Measurements from ENCODE around the gene ZFAND3. TPM values are rescaled to one million over a fixed set of nuclear protein-coding genes. Genes with fewer than 3 reads are reported as not detected.

Gene ZFAND3
- total RNA-seq, 2 experiments from 2014 or later = 34.4 to 37.0 TPM

DNA sequence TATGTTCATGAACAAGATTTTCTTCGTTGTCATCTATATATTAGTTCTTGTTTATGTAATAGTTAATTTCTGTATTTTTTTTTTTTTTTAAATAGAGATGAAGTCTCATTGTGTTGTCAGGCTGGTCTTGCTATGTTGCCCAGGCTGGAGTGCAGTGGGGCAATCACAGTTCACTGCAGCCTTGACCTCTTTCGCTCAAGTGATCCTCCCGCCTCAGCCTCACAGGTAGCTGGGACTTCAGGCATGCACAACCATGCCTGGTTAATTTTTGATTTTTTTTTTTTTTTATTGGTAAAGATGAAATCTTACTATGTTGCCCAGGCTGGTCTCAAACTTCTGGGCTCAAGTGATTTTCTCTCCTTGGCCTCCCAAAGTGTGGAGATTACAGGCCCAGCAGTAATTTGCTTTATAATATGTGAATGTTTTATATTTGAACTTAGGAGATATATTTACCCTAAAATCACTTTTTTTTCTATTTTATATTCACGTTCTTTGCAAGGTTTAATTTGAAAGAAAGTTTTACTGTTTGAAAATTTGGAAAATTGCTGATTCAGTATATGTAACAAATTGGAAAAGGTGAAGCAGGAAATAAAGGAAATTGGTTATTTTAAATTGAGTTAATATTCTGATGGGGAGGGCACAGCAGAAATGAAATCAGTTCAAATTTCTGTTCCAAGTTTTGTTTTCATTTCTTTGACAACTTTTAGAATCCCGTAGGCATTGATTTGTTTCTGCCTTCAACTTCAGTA is 56.2 kb downstream of the ZFAND3 start:
- ChIA-PET POLR2A (no interaction called here), CTCF (no interaction called here)
- ATAC-seq (ENCODE audit: poor library complexity) (no peak), DNase-seq (no peak)
- Mint-ChIP-seq H3K9me3 (peaks cover 9% of the 10 kb centered on the region), H3K36me3 (ENCODE audit: low read depth) (peaks cover 36% of the 10 kb centered on the region), H3K4me1 (ENCODE audit: low read depth) (peaks cover 83% of the 10 kb centered on the region), H3K27me3 (no peaks in the 10 kb centered on the region), H3K27ac (no peak overlapping the region), H3K4me3 (no peak overlapping the region)
- Histone ChIP-seq H3K36me3 (ENCODE audit: insufficient read depth, low read length) (no peaks in the 10 kb centered on the region), H3K27ac (ENCODE audit: low read depth in 1 of 2, low read length in 2 of 2) (no peak overlapping the region), H3K4me3 (ENCODE audit: low read length) (no peak overlapping the region), H3K27me3 (ENCODE audit: control insufficient read depth in 1 of 2, insufficient read depth in 2 of 2, low read length in 2 of 2) (no peaks in the 10 kb centered on the region), H3K4me1 (ENCODE audit: insufficient read depth, low read length) (peaks cover 12% of the 10 kb centered on the region), H3K9me3 (ENCODE audit: control insufficient read depth in 1 of 2, insufficient read depth in 1 of 2, low read length in 2 of 2) (peaks cover 0 to 11% of the 10 kb centered on the region in 2 experiments)
- intact Hi-C loops (cut with DNase I, micrococcal nuclease) = no loop called here
- TF ChIP-seq, protein P1, sequence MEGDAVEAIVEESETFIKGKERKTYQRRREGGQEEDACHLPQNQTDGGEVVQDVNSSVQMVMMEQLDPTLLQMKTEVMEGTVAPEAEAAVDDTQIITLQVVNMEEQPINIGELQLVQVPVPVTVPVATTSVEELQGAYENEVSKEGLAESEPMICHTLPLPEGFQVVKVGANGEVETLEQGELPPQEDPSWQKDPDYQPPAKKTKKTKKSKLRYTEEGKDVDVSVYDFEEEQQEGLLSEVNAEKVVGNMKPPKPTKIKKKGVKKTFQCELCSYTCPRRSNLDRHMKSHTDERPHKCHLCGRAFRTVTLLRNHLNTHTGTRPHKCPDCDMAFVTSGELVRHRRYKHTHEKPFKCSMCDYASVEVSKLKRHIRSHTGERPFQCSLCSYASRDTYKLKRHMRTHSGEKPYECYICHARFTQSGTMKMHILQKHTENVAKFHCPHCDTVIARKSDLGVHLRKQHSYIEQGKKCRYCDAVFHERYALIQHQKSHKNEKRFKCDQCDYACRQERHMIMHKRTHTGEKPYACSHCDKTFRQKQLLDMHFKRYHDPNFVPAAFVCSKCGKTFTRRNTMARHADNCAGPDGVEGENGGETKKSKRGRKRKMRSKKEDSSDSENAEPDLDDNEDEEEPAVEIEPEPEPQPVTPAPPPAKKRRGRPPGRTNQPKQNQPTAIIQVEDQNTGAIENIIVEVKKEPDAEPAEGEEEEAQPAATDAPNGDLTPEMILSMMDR (IDR thresholded peaks at IDR 0.05) = no peak

DNA sequence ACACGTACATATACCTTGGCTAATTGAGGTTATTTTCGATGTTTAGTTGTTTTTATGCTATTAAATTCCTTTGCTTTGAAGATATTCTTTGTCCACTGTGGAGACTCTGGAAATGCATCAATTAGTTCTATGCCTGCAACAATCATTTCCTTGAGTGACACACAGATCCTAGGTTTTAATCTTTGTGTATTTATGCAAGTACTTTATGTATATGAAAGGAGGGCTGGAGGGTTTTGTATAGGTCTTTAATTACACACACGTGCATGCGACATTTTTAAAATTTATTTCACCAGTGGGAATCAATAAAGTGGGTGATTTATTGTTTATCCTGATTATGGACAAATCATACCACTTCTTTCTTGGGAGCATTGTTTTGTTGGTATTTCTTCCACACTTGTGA is 57.3 kb downstream of the ZFAND3 start:
- H3K4me3 ChIP-seq (ENCODE audit: low read length) = no peak overlapping the region
- intact Hi-C loops (cut with DNase I, micrococcal nuclease) = no loop called here
- Mint-ChIP-seq H3K4me3 (no peak overlapping the region), H3K27me3 (no peaks in the 10 kb centered on the region), H3K27ac (no peak overlapping the region), H3K4me1 (ENCODE audit: low read depth) (peaks cover 82% of the 10 kb centered on the region), H3K36me3 (ENCODE audit: low read depth) (peaks cover 25% of the 10 kb centered on the region), H3K9me3 (peaks cover 5% of the 10 kb centered on the region)
- no peak overlapping the region for H3K27ac ChIP-seq (ENCODE audit: low read depth in 1 of 2, low read length in 2 of 2)
- peaks cover 0 to under 1% of the 10 kb centered on the region in 2 experiments for H3K9me3 ChIP-seq (ENCODE audit: control insufficient read depth in 1 of 2, insufficient read depth in 1 of 2, low read length in 2 of 2)
- H3K27me3 ChIP-seq (ENCODE audit: control insufficient read depth in 1 of 2, insufficient read depth in 2 of 2, low read length in 2 of 2) = no peaks in the 10 kb centered on the region
- POLR2A ChIA-PET = no interaction called here
- CTCF ChIA-PET = no interaction called here
- ATAC-seq (ENCODE audit: poor library complexity) = no peak
- TF ChIP-seq, protein P1 (IDR thresholded peaks at IDR 0.05) = no peak
- no peaks in the 10 kb centered on the region for H3K36me3 ChIP-seq (ENCODE audit: insufficient read depth, low read length)
- DNase-seq = no peak
- peaks cover 15% of the 10 kb centered on the region for H3K4me1 ChIP-seq (ENCODE audit: insufficient read depth, low read length)

DNA sequence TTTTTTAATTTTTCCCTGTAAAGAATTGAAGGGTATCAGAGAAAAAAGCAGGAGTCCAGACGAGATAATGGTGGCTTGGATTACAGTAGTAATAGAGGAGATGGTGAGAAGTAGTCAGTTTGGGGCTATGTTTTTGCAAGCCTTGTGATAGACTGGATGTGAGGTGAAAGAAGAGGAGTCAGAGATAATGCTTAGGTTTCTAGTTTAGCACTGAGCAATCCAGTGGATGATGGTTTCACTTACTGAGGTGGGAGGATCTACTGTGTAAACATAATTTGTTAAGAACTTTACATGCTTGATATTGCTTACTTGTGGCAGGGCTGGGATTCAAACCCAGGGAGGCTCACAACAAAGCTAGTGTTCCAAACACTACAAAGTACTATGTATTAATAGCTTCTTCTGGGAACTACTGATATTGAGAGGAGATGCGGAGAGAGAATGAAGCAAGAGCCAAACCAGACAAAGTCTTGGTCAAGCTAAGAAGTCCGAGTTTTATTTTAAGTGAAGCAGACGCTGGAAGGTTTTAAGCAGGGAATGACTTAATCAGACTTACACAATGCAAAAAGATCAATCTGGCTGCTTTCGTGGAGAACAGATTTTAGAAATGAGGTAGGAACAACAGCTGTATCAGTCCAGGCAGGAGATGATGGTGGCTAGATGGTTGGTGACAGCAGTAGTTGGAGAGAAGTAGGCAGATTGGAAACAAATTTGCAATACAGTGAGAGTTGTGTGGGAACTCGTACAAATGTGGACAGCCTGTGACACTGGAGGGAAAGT is 58.0 kb downstream of the ZFAND3 start:
- CTCF ChIA-PET = no interaction called here

More for the DNA sequence above, 58.0 kb downstream of the ZFAND3 start:
- Mint-ChIP-seq H3K27me3 (no peaks in the 10 kb centered on the region), H3K9me3 (peaks cover under 1% of the 10 kb centered on the region), H3K4me1 (ENCODE audit: low read depth) (peaks cover 82% of the 10 kb centered on the region), H3K36me3 (ENCODE audit: low read depth) (peaks cover 18% of the 10 kb centered on the region), H3K27ac (peak overlapping the region; percentile 31), H3K4me3 (no peak overlapping the region)
- DNase-seq (no peak), ATAC-seq (ENCODE audit: poor library complexity) (no peak)
- POLR2A ChIA-PET = interaction anchor here (1.4 kb wide), 1 partner anchor 59 kb away, joined by 4 read pairs; the partner anchor contains the start of gene ZFAND3
- intact Hi-C loops (cut with DNase I, micrococcal nuclease) = no loop called here
- no peak overlapping the region for H3K4me3 ChIP-seq (ENCODE audit: low read length)
- H3K9me3 ChIP-seq (ENCODE audit: control insufficient read depth in 1 of 2, insufficient read depth in 1 of 2, low read length in 2 of 2) = no peaks in the 10 kb centered on the region
- no peaks in the 10 kb centered on the region for H3K27me3 ChIP-seq (ENCODE audit: control insufficient read depth in 1 of 2, insufficient read depth in 2 of 2, low read length in 2 of 2)
- H3K27ac ChIP-seq (ENCODE audit: low read depth in 1 of 2, low read length in 2 of 2) = no peak overlapping the region
- TF ChIP-seq, protein P1 (IDR thresholded peaks at IDR 0.05) = no peak
- H3K4me1 ChIP-seq (ENCODE audit: insufficient read depth, low read length) = peaks cover 15% of the 10 kb centered on the region
- no peaks in the 10 kb centered on the region for H3K36me3 ChIP-seq (ENCODE audit: insufficient read depth, low read length)
